Measurements from ENCODE around the gene SGCE.

The SGCE gene

GRCh38 chr7:94620703-94621118, 35.2 kb downstream of the SGCE start:
- H2BK12ac ChIP-seq (ENCODE audit: low read length), result no peak overlapping the region
- no peak overlapping the region for H2BK5ac ChIP-seq (ENCODE audit: low read depth, low read length, poor library complexity)
- no peaks in the 10 kb centered on the region for H3K79me2 ChIP-seq (ENCODE audit: control insufficient read depth, insufficient read depth, low read length, poor library complexity)
- H2AK5ac ChIP-seq (ENCODE audit: low read length), result no peak overlapping the region
- DNase-seq, result peak; percentile 52 to 69
- peaks cover 0 to 4% of the 10 kb centered on the region in 2 experiments for H3K4me1 ChIP-seq (ENCODE audit: control insufficient read depth in 1 of 2, insufficient read depth in 2 of 2, low read length in 2 of 2)
- H3K27me3 ChIP-seq (ENCODE audit: insufficient read depth, low read length), result no peaks in the 10 kb centered on the region
- H4K91ac ChIP-seq (ENCODE audit: low read depth, low read length), result no peak overlapping the region
- H4K8ac ChIP-seq (ENCODE audit: low read depth, low read length), result no peak overlapping the region
- no peaks in the 10 kb centered on the region for H3K9me3 ChIP-seq (ENCODE audit: insufficient read depth, low read depth, low read length)
- no peak overlapping the region for H2BK120ac ChIP-seq (ENCODE audit: insufficient read depth, low read length, poor library complexity)
- H3K4me2 ChIP-seq (ENCODE audit: low read length), result no peak overlapping the region
- no peak overlapping the region for H3K4ac ChIP-seq (ENCODE audit: low read depth, low read length)
- no peak overlapping the region for H3K9ac ChIP-seq (ENCODE audit: low read length)
- no peaks in the 10 kb centered on the region for H3K79me1 ChIP-seq (ENCODE audit: low read length)
- no CpG with 5 or more reads among the region's 2 CpGs for WGBS (ENCODE audit: extremely low coverage, insufficient coverage, insufficient read length)
- H3K18ac ChIP-seq (ENCODE audit: low read length), result no peak overlapping the region
- H3K27ac ChIP-seq (ENCODE audit: low read depth, low read length), result no peak overlapping the region
- H3K36me3 ChIP-seq (ENCODE audit: control insufficient read depth in 1 of 2, insufficient read depth in 2 of 2, low read length in 2 of 2), result no peaks in the 10 kb centered on the region
- no peak overlapping the region for H4K12ac ChIP-seq (ENCODE audit: low read depth, low read length)
- H3K23ac ChIP-seq (ENCODE audit: low read length), result no peak overlapping the region
- H2AFZ ChIP-seq (ENCODE audit: insufficient read depth, low read length, poor library complexity), result no peak overlapping the region
- H3K14ac ChIP-seq (ENCODE audit: low read length), result no peak overlapping the region
- no peak overlapping the region for H3K4me3 ChIP-seq (ENCODE audit: low read depth, low read length)

DNA sequence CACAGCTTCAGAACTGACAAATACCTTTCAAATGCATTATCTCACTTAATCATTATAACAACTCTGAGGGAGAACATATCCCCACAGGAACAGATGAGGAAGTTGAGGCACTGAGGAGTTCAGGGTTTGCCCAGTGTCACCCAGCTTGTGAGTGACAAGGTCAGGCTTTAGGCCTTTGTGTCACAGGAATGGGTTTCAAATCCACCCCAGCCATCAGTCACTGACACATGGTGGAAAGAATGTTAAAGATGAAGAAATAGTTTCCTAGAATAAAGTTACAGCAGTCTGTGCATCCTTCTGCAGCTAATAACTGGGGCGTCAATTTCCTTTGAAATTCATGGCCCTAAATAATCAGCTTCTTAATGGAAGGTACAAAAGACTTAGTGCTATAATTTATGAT, 37.8 kb downstream of the SGCE start:
- H3K23ac ChIP-seq (ENCODE audit: low read length), result no peak overlapping the region
- H3K79me1 ChIP-seq (ENCODE audit: low read length), result no peaks in the 10 kb centered on the region
- H3K36me3 ChIP-seq (ENCODE audit: control insufficient read depth in 1 of 2, insufficient read depth in 2 of 2, low read length in 2 of 2), result no peaks in the 10 kb centered on the region
- H2BK120ac ChIP-seq (ENCODE audit: insufficient read depth, low read length, poor library complexity), result no peak overlapping the region
- peak in 1 of 2 donors; percentile 52 for DNase-seq
- H4K91ac ChIP-seq (ENCODE audit: low read depth, low read length), result no peak overlapping the region
- H3K4me2 ChIP-seq (ENCODE audit: low read length), result no peak overlapping the region
- no peak overlapping the region for H3K4me3 ChIP-seq (ENCODE audit: low read depth, low read length)
- H2AK5ac ChIP-seq (ENCODE audit: low read length), result no peak overlapping the region
- H3K27me3 ChIP-seq (ENCODE audit: insufficient read depth, low read length), result no peaks in the 10 kb centered on the region
- no peak overlapping the region for H3K18ac ChIP-seq (ENCODE audit: low read length)
- H3K9me3 ChIP-seq (ENCODE audit: insufficient read depth, low read depth, low read length), result no peaks in the 10 kb centered on the region
- no peak overlapping the region for H3K14ac ChIP-seq (ENCODE audit: low read length)
- H2AFZ ChIP-seq (ENCODE audit: insufficient read depth, low read length, poor library complexity), result no peak overlapping the region
- no peak overlapping the region for H4K8ac ChIP-seq (ENCODE audit: low read depth, low read length)
- H3K4me1 ChIP-seq (ENCODE audit: control insufficient read depth in 1 of 2, insufficient read depth in 2 of 2, low read length in 2 of 2), result peaks cover 0 to 4% of the 10 kb centered on the region in 2 experiments
- H3K27ac ChIP-seq (ENCODE audit: low read depth, low read length), result no peak overlapping the region
- no peak overlapping the region for H4K12ac ChIP-seq (ENCODE audit: low read depth, low read length)
- H3K4ac ChIP-seq (ENCODE audit: low read depth, low read length), result no peak overlapping the region
- H2BK5ac ChIP-seq (ENCODE audit: low read depth, low read length, poor library complexity), result no peak overlapping the region
- no peaks in the 10 kb centered on the region for H3K79me2 ChIP-seq (ENCODE audit: control insufficient read depth, insufficient read depth, low read length, poor library complexity)
- H3K9ac ChIP-seq (ENCODE audit: low read length), result no peak overlapping the region
- no peak overlapping the region for H2BK12ac ChIP-seq (ENCODE audit: low read length)
- WGBS (ENCODE audit: extremely low coverage, insufficient coverage, insufficient read length), result no CpG with 5 or more reads among the region's 1 CpG

DNA sequence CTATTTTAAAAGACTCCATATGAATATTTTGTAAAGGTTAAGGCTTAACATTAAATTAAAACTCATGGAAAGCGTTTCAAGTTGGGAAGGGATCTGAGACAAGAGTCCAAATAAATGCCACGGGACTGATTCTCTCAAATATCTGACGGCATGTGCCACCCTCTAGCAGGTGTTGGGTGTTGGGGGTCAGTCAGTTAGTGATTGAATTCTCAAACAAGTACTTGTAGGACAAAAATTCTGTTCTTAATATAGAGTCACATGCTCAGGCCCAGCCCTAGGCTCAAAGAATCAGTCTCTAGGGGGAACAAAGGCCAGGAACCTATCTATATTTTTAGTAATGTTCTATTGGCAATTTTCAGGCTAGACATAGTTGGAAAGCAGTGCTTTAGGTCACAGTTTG, 39.1 kb downstream of the SGCE start:
- Histone ChIP-seq H3K23ac (ENCODE audit: low read length) (no peak overlapping the region), H2BK120ac (ENCODE audit: insufficient read depth, low read length, poor library complexity) (no peak overlapping the region), H3K9me3 (ENCODE audit: insufficient read depth, low read depth, low read length) (no peaks in the 10 kb centered on the region), H4K8ac (ENCODE audit: low read depth, low read length) (no peak overlapping the region), H2AFZ (ENCODE audit: insufficient read depth, low read length, poor library complexity) (no peak overlapping the region), H3K9ac (ENCODE audit: low read length) (no peak overlapping the region), H4K12ac (ENCODE audit: low read depth, low read length) (no peak overlapping the region), H3K27ac (ENCODE audit: low read depth, low read length) (no peak overlapping the region), H4K91ac (ENCODE audit: low read depth, low read length) (no peak overlapping the region), H3K14ac (ENCODE audit: low read length) (no peak overlapping the region), H2BK5ac (ENCODE audit: low read depth, low read length, poor library complexity) (no peak overlapping the region), H2BK12ac (ENCODE audit: low read length) (no peak overlapping the region), H3K4me2 (ENCODE audit: low read length) (no peak overlapping the region), H2AK5ac (ENCODE audit: low read length) (no peak overlapping the region), H3K4ac (ENCODE audit: low read depth, low read length) (no peak overlapping the region), H3K36me3 (ENCODE audit: control insufficient read depth in 1 of 2, insufficient read depth in 2 of 2, low read length in 2 of 2) (no peaks in the 10 kb centered on the region), H3K18ac (ENCODE audit: low read length) (no peak overlapping the region), H3K79me2 (ENCODE audit: control insufficient read depth, insufficient read depth, low read length, poor library complexity) (no peaks in the 10 kb centered on the region), H3K79me1 (ENCODE audit: low read length) (no peaks in the 10 kb centered on the region), H3K4me3 (ENCODE audit: low read depth, low read length) (no peak overlapping the region), H3K4me1 (ENCODE audit: control insufficient read depth in 1 of 2, insufficient read depth in 2 of 2, low read length in 2 of 2) (peaks cover 0 to 4% of the 10 kb centered on the region in 2 experiments), H3K27me3 (ENCODE audit: insufficient read depth, low read length) (no peaks in the 10 kb centered on the region)
- no peak for DNase-seq
- no CpG with 5 or more reads among the region's 3 CpGs for WGBS (ENCODE audit: extremely low coverage, insufficient coverage, insufficient read length)

DNA sequence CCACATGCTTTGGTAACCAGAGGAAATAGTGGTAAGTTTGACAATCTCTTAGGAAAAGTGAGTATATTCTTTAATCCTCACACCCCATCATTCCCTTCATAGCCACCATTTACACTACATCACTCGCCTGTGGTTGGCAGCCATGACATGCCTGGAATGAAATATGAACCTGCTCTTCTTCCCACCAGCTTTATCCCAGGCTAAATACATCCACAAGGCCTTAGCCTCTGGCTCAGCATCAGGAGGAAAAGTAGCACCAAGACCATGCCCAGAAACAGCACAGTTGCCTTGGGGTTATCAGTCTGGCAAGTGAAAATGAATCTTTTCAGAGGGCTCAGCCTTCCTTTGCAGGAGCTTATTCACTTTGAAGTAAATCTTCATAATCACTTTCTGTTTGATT, 40.3 kb downstream of the SGCE start:
- no CpG with 5 or more reads among the region's 1 CpG for WGBS (ENCODE audit: extremely low coverage, insufficient coverage, insufficient read length)
- no peak overlapping the region for H3K4ac ChIP-seq (ENCODE audit: low read depth, low read length)
- no peak overlapping the region for H3K18ac ChIP-seq (ENCODE audit: low read length)
- DNase-seq, result no peak
- no peak overlapping the region for H2BK5ac ChIP-seq (ENCODE audit: low read depth, low read length, poor library complexity)
- H3K79me1 ChIP-seq (ENCODE audit: low read length), result no peaks in the 10 kb centered on the region
- no peak overlapping the region for H2BK120ac ChIP-seq (ENCODE audit: insufficient read depth, low read length, poor library complexity)
- no peak overlapping the region for H3K14ac ChIP-seq (ENCODE audit: low read length)
- H3K4me3 ChIP-seq (ENCODE audit: low read depth, low read length), result no peak overlapping the region
- no peaks in the 10 kb centered on the region for H3K27me3 ChIP-seq (ENCODE audit: insufficient read depth, low read length)
- no peak overlapping the region for H4K91ac ChIP-seq (ENCODE audit: low read depth, low read length)
- no peak overlapping the region for H2AFZ ChIP-seq (ENCODE audit: insufficient read depth, low read length, poor library complexity)
- no peak overlapping the region for H3K23ac ChIP-seq (ENCODE audit: low read length)
- no peak overlapping the region for H2BK12ac ChIP-seq (ENCODE audit: low read length)
- no peak overlapping the region for H2AK5ac ChIP-seq (ENCODE audit: low read length)
- H4K8ac ChIP-seq (ENCODE audit: low read depth, low read length), result no peak overlapping the region
- no peaks in the 10 kb centered on the region for H3K9me3 ChIP-seq (ENCODE audit: insufficient read depth, low read depth, low read length)
- no peak overlapping the region for H4K12ac ChIP-seq (ENCODE audit: low read depth, low read length)
- no peak overlapping the region for H3K4me2 ChIP-seq (ENCODE audit: low read length)
- peak overlapping the region; percentile 72 for H3K9ac ChIP-seq (ENCODE audit: low read length)
- peaks cover 0 to 2% of the 10 kb centered on the region in 2 experiments for H3K4me1 ChIP-seq (ENCODE audit: control insufficient read depth in 1 of 2, insufficient read depth in 2 of 2, low read length in 2 of 2)
- no peaks in the 10 kb centered on the region for H3K79me2 ChIP-seq (ENCODE audit: control insufficient read depth, insufficient read depth, low read length, poor library complexity)
- no peak overlapping the region for H3K27ac ChIP-seq (ENCODE audit: low read depth, low read length)
- H3K36me3 ChIP-seq (ENCODE audit: control insufficient read depth in 1 of 2, insufficient read depth in 2 of 2, low read length in 2 of 2), result no peaks in the 10 kb centered on the region

All from trophoblast cell (in vitro differentiated cells and primary cell).